Left lung (tissue), 10 donors: ENCODE data around the gene RPL4. TPM values are rescaled to one million over a fixed set of nuclear protein-coding genes. Genes with fewer than 3 reads are reported as not detected.

Experiments
- ATAC-seq: fragments of 200-7000 bp; cut with Tn5 transposase; one replicate; pipeline ENCODE4 v1.9.1; 2020; ENCODE audit warnings: moderate library complexity
- DNase-seq, 4 donors: peaks; one replicate each; pipeline ENCODE4 v3.0.0-alpha.2; 2013 to 2020
- H3K27ac ChIP-seq, 2 donors: fragments of 200-600 bp; sonication (generic) in 1 of 2; one replicate each; pipeline versions ENCODE4 v1.5.0 to v1.8.0; 2020 to 2021
- H3K27me3 ChIP-seq, 2 donors: fragments of 200-600 bp; sonication (generic) in 1 of 2; one replicate each; pipeline versions ENCODE4 v1.5.0 to v1.8.0; 2020 to 2021
- H3K36me3 ChIP-seq, 2 donors: fragments of 200-600 bp; sonication (generic) in 1 of 2; one replicate each; pipeline versions ENCODE4 v1.5.0 to v1.8.0; 2020 to 2021
- H3K4me1 ChIP-seq, 2 donors: fragments of 200-600 bp; one replicate each; pipeline ENCODE4 v1.8.0; 2021
- H3K4me3 ChIP-seq, 2 donors: fragments of 200-600 bp; sonication (generic) in 1 of 2; one replicate each; pipeline versions ENCODE4 v1.5.0 to v1.8.0; 2020 to 2021; ENCODE audit warnings: mild to moderate bottlenecking in 1 of 2
- H3K9me3 ChIP-seq, 2 donors: fragments of 200-600 bp; sonication (generic) in 1 of 2; one replicate each; pipeline versions ENCODE4 v1.5.0 to v1.8.0; 2020 to 2021
- intact Hi-C, 2 donors: fragments of 100-400 bp; cut with DNase I; formaldehyde crosslinking; loops; one replicate each; pipeline versions ENCODE4 v1.11.2 to v1.14.2; 2022
- polyA plus RNA-seq, 6 donors: library from polyadenylated mRNA; unstranded; fragments of 120-200 nt; gene quantifications; one replicate each; pipeline ENCODE4 v1.2.1, GENCODE V29; 2013; ENCODE audit not compliant: insufficient read length in 6 of 6
- total RNA-seq, 2 donors: library from RNA; stranded (reverse); fragmentation: NEBNext Ultra II Directional; extraction: Animal tissue kit (Norgen Biotek cat#: 25700); gene quantifications; one replicate each; pipeline ENCODE4 v1.2.1, GENCODE V29; 2021
- TF ChIP-seq, protein P1 (sequence below), 2 donors: fragments of 200-600 bp; sonication (generic) in 1 of 2; IDR thresholded peaks; one replicate each; pipeline versions ENCODE4 v1.5.0 to v1.8.0; 2021; ENCODE audit warnings: antibody characterized with exemption in 2 of 2
- donor health status: DM: no; HTN: yes; CAD: no.
- donor health status: DM: no; HTN: no; CAD: no.

RPL4 gene
- total and polyA plus RNA-seq, 8 donors = 1,719 to 4,606 (median 4,150) TPM

DNA sequence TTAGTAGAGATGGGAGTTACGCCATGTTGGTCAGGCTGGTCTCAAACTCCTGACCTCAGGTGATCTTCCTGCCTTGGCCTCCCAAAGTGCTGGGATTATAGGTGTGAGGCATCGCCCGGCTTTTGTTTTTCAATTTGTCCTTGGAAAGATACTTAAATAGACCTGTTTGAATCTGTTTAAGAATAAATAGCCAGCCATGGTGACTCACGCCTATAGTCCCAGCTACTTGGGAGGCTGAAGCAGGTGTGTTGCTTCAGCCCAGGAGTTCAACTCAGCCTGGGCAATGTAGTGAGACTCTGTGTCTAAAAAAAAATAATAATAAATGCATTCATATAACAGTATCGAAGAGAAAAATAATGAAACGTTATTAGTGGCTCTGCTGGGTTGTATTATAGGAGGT is 24.4 kb downstream of the RPL4 start:
- Histone ChIP-seq H3K4me3 (no peak overlapping the region), H3K9me3 (no peaks in the 10 kb centered on the region), H3K27me3 (no peaks in the 10 kb centered on the region), H3K4me1 (peaks cover 0 to 24% of the 10 kb centered on the region in 2 donors), H3K27ac (no peak overlapping the region), H3K36me3 (peaks cover 0 to 33% of the 10 kb centered on the region in 2 donors)
- DNase-seq (no peak), ATAC-seq (no peak)
- TF ChIP-seq, protein P1, sequence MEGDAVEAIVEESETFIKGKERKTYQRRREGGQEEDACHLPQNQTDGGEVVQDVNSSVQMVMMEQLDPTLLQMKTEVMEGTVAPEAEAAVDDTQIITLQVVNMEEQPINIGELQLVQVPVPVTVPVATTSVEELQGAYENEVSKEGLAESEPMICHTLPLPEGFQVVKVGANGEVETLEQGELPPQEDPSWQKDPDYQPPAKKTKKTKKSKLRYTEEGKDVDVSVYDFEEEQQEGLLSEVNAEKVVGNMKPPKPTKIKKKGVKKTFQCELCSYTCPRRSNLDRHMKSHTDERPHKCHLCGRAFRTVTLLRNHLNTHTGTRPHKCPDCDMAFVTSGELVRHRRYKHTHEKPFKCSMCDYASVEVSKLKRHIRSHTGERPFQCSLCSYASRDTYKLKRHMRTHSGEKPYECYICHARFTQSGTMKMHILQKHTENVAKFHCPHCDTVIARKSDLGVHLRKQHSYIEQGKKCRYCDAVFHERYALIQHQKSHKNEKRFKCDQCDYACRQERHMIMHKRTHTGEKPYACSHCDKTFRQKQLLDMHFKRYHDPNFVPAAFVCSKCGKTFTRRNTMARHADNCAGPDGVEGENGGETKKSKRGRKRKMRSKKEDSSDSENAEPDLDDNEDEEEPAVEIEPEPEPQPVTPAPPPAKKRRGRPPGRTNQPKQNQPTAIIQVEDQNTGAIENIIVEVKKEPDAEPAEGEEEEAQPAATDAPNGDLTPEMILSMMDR (IDR thresholded peaks at IDR 0.05) = no peak
- intact Hi-C loops = no loop called here

DNA sequence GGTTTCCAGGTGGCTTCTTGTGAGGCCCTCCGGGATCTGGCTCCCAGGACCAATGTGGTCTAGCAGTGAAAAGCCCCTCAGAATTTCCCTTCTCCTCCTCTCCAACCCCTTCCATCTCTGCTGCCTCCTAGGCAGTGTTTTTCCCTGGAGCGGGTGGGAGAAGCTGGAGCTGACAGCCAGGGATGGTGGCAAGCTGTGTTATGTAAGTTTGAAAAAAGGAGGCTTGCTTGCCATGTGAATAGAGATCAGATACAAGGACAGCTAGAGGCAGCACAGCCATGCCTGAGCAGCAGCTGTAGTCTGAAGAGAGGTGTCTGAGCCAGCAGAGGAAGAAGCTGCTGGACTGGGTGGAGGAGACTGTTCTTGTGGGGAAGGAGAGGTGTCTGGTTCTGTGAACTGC is 27.6 kb downstream of the RPL4 start:
- Histone ChIP-seq H3K27ac (no peak overlapping the region), H3K27me3 (no peaks in the 10 kb centered on the region), H3K9me3 (no peaks in the 10 kb centered on the region), H3K4me3 (no peak overlapping the region), H3K36me3 (peaks cover 0 to 11% of the 10 kb centered on the region in 2 donors), H3K4me1 (peaks cover 0 to 6% of the 10 kb centered on the region in 2 donors)
- intact Hi-C loops = loop anchor here in 1 of 2 donors (10.0 kb wide), 1 partner anchor 52 kb away; no protein-coding TSS in a partner anchor
- DNase-seq (no peak), ATAC-seq (no peak)
- TF ChIP-seq, protein P1 (IDR thresholded peaks at IDR 0.05) = no peak

DNA sequence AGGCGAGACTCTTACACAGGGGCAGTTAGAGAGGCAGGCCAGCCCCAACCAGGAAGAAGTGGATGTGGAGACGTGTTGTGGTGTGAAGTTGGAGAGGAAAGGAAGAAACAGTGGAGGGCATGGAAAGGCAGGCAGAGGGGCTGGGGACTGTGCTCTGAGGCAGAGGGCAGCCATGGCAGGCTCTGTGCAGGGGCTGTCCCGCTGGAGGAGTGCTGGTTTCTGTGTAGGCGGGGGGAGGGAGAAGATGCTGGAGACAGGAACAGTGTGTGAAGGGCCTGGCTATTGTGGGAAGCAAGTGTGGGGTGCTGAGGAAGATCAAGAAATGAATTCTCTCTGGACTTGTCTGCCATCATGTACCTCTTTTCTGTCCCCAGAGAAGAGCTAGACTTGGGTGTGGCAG is 28.1 kb downstream of the RPL4 start:
- Histone ChIP-seq H3K36me3 (peaks cover 0 to 6% of the 10 kb centered on the region in 2 donors), H3K27ac (no peak overlapping the region), H3K9me3 (no peaks in the 10 kb centered on the region), H3K4me1 (peaks cover 0 to 6% of the 10 kb centered on the region in 2 donors), H3K27me3 (no peaks in the 10 kb centered on the region), H3K4me3 (no peak overlapping the region)
- ATAC-seq (no peak), DNase-seq (no peak)
- intact Hi-C loops = loop anchor here in 1 of 2 donors (10.0 kb wide), 1 partner anchor 52 kb away; no protein-coding TSS in a partner anchor
- TF ChIP-seq, protein P1 (IDR thresholded peaks at IDR 0.05) = no peak

DNA sequence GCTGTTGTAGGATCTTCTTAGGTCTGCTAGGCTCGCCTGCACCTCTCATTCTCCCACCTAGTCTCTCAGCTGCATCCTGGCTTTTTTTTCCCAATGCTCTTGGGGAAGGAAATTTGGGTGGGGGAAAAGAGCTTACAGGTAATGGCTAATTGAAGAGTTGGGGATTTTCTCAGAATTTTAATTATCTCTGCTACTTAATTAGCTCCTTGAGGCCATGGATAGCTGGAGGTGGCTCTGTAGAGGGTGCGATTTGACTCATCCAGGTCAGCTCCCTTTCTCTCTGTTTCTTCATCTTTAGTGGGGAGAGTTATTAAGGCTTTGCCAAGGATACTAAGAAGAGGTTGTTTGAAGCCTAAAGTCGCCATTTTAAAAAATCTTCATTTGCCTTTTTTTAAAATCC is 29.7 kb downstream of the RPL4 start:
- intact Hi-C loops = loop anchor here in 1 of 2 donors (10.0 kb wide), 1 partner anchor 50 kb away; no protein-coding TSS in a partner anchor
- Histone ChIP-seq H3K27ac (no peak overlapping the region), H3K4me3 (no peak overlapping the region), H3K36me3 (no peaks in the 10 kb centered on the region), H3K27me3 (no peaks in the 10 kb centered on the region), H3K4me1 (no peaks in the 10 kb centered on the region), H3K9me3 (no peaks in the 10 kb centered on the region)
- TF ChIP-seq, protein P1 (IDR thresholded peaks at IDR 0.05) = no peak
- no peak for DNase-seq
- no peak for ATAC-seq

DNA sequence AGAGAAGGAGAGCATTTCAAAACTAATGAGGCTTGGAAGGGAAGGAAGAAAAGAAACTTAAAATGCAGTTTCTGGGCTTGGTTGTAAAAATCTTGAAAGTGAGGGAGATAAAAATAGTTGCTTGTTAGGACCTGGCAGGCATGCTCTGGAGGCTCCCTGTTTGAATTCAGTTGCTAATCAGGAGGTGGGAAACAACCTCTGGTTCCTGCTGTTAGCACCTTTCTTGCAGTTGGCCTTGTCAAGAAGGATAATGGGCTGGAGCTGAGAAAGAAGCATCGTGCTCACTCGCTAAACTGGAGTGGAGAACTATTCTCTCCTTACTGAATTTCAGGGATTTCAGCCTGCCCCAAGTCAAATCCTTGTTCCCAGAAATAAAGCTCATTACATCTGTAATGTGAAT is 30.5 kb downstream of the RPL4 start:
- no peaks in the 10 kb centered on the region for H3K9me3 ChIP-seq
- intact Hi-C loops = loop anchor here in 1 of 2 donors (10.0 kb wide), 1 partner anchor 49 kb away; no protein-coding TSS in a partner anchor
- no peaks in the 10 kb centered on the region for H3K27me3 ChIP-seq
- H3K36me3 ChIP-seq = no peaks in the 10 kb centered on the region
- H3K4me3 ChIP-seq = no peak overlapping the region
- DNase-seq (no peak), ATAC-seq (no peak)
- no peak overlapping the region for H3K27ac ChIP-seq
- no peaks in the 10 kb centered on the region for H3K4me1 ChIP-seq
- TF ChIP-seq, protein P1 (IDR thresholded peaks at IDR 0.05) = no peak
